ENCODE measurements around the gene CIDEB. TPM values are rescaled to one million over a fixed set of nuclear protein-coding genes. Genes with fewer than 3 reads are reported as not detected.

CIDEB gene
- total and polyA plus RNA-seq, 10 of the 15 experiments (the other 5 are each of a cell fraction or from before 2014, with no cell fraction given) = 0.34 to 6.3 (median 3.2) TPM

- ChIA-PET POLR2A (interaction anchor here (2.4 kb wide), 1 partner anchor 10 kb away, joined by 12 read pairs; no protein-coding TSS in a partner anchor), CTCF (interaction anchor here (1.6 to 17.1 kb wide), 3 partner anchors 10 to 39 kb away, joined by 4 to 269 read pairs (median 266); partner anchors contain the start of genes CIDEB, DHRS1, NOP9 and TINF2), SMC1A (ENCODE audit: uncharacterized antibody, unreplicated experiment) (interaction anchor here (1.9 to 11.8 kb wide), 2 partner anchors 10 to 13 kb away, joined by 5 to 115 read pairs; partner anchors contain the start of genes DHRS1 and NOP9), RAD21 (ENCODE audit: unreplicated experiment) (interaction anchor here (0.7 to 1.5 kb wide), 2 partner anchors 11 to 42 kb away, joined by 3 to 4 read pairs; partner anchors contain the start of gene TINF2)
- H4K20me1 ChIP-seq (ENCODE audit: control insufficient read depth, insufficient read depth) = no peaks in the 10 kb centered on the region
- no peak overlapping the region for H3K27ac ChIP-seq (ENCODE audit: control insufficient read depth, insufficient read depth)
- peaks cover 11% of the 10 kb centered on the region for H3K4me1 ChIP-seq (ENCODE audit: control insufficient read depth, insufficient read depth, low read length)
- no peak for FAIRE-seq
- no peaks in the 10 kb centered on the region; a peak in 1 of 4 replicates for H3K36me3 ChIP-seq (ENCODE audit: control insufficient read depth in 2 of 2, insufficient read depth in 2 of 2, low read length in 1 of 2)
- in situ Hi-C loops (cut with MboI) (no loop called here), intact Hi-C loops (cut with micrococcal nuclease; ENCODE audit: unreplicated experiment) (no loop called here)
- H3K9ac ChIP-seq (ENCODE audit: control insufficient read depth, insufficient read depth, low read length) = no peak overlapping the region
- WGBS (ENCODE audit: insufficient coverage, insufficient replicate concordance, low lambda C conversion rate, missing lambda C conversion rate) = 75% methylated on average over 10 of the region's 11 CpGs
- H3K79me2 ChIP-seq (ENCODE audit: control insufficient read depth, insufficient read depth, low read length) = no peaks in the 10 kb centered on the region; the same call in 1 of the 2 replicates
- no TSS peak for BruUV-seq (replicated peaks)
- TF ChIP-seq SMC3 (IDR thresholded peaks at IDR 0.05; ENCODE audit: borderline replicate concordance, low read length) = no peak
- TF ChIP-seq IRF4 (IDR thresholded peaks at IDR 0.05; ENCODE audit: low read depth, low read length) = no peak
- no peak for TF ChIP-seq POU2F2 (IDR thresholded peaks at IDR 0.05; ENCODE audit: borderline replicate concordance, low read depth, low read length)
- TF ChIP-seq NR2C2 (IDR thresholded peaks at IDR 0.05; ENCODE audit: borderline replicate concordance, control insufficient read depth, insufficient read length, low read depth) = no peak
- TF ChIP-seq MXI1 (IDR thresholded peaks at IDR 0.05; ENCODE audit: low read depth, low read length) = no peak
- TF ChIP-seq BACH1 (IDR thresholded peaks at IDR 0.05; ENCODE audit: borderline replicate concordance) = no peak
- no peak for TF ChIP-seq ZNF207 (IDR thresholded peaks at IDR 0.05; ENCODE audit: borderline replicate concordance)
- no peak for TF ChIP-seq HSF1 (IDR thresholded peaks at IDR 0.05; ENCODE audit: low read depth, low read length)
- TF ChIP-seq ESRRA (IDR thresholded peaks at IDR 0.05; ENCODE audit: low read length) = no peak
- TF ChIP-seq SREBF2 (IDR thresholded peaks at IDR 0.05; ENCODE audit: low read length) = no peak
- no peak for TF ChIP-seq EED (IDR thresholded peaks at IDR 0.05; ENCODE audit: low read depth)
- no peak for TF ChIP-seq TCF12 (IDR thresholded peaks at IDR 0.05; ENCODE audit: low read depth, low read length)
- no peak for TF ChIP-seq IKZF2 (IDR thresholded peaks at IDR 0.05)
- no peak for TF ChIP-seq ASH2L (IDR thresholded peaks at IDR 0.05; ENCODE audit: borderline replicate concordance, low read depth)
- TF ChIP-seq BCL3 (IDR thresholded peaks at IDR 0.05; ENCODE audit: borderline replicate concordance, insufficient read depth, low read depth, low read length, poor library complexity, severe bottlenecking) = no peak
- no peaks in the 10 kb centered on the region for H3K9me3 ChIP-seq (replicated peaks; ENCODE audit: control insufficient read depth, insufficient read depth, low read length)
- ATAC-seq = no peak
- DNase-seq (ENCODE audit: low read depth, low spot score) = no peak
- no peaks in the 10 kb centered on the region for H3K27me3 ChIP-seq (replicated peaks in 1 of 2; ENCODE audit: control insufficient read depth in 2 of 2, insufficient read depth in 2 of 2, low read length in 1 of 2)
- no peak overlapping the region for H3K4me3 ChIP-seq
- no peak overlapping the region for H2AFZ ChIP-seq (ENCODE audit: control insufficient read depth, low read depth, low read length)
- no peak overlapping the region for H3K4me2 ChIP-seq (ENCODE audit: control insufficient read depth, insufficient read depth)
These were observed 23.2 kb downstream of the CIDEB start for GRCh38 chr14:24284501-24285035.
